ENCODE measurements around the gene LRRC74B.
"Not testable (repeated sequence)": the region's sequence is repeated elsewhere in the genome, so short reads cannot be mapped to it uniquely, and the experiment has no call there.

Gene LRRC74B

GRCh38 chr22:21032037-21032867 lies 13.5 kb upstream of the LRRC74B start, which contains the start of gene SLC7A4:
TSS of gene SLC7A4 (minus strand) at chr22:21032561. CDS start at chr22:21031812, 749 bp downstream.
- DNase-seq (ENCODE audit: low read depth), result no peak

DNA sequence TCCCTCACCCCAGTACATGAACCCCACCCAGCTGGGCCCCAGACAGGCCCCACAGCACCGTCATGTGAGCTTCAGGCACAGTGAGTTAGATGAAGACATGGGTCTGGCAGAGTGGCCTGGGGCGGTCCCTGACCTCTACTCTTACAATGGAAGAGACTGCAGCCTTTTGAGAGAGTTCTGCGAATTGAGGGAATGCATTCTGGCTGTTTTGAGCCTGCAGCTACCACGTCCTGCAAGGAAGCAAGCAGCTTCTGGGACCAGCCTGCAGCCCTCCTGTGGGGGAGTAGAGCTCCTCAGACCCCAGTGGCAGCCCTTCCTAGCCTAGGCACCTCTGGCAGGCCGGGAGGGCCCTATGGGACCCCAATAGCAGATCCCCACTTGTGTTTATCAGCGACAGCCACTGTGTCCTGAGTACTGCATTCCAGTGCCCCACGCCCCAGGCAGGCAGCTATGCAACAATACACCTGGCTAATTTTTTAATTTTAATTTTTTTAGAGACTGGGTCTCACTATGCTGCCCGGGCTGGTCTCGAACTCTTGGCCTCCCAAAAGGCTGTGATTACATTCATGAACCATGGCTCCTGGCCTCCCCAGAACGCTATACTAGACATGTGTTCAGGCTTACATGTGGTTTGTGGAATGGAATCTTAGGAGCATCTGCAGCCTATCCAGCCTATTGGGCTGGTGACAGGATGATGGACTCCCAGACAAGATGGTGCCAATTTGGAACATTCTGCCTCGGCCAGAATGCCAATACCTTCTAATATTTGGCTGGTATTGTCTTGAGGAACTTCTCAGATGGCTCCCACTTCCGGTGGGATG lies 12.7 kb upstream of the LRRC74B start:
- no peak for DNase-seq (ENCODE audit: low read depth)

GRCh38 chr22:21033895-21034294 lies 11.9 kb upstream of the LRRC74B start:
- no peak for DNase-seq (ENCODE audit: low read depth)

DNA sequence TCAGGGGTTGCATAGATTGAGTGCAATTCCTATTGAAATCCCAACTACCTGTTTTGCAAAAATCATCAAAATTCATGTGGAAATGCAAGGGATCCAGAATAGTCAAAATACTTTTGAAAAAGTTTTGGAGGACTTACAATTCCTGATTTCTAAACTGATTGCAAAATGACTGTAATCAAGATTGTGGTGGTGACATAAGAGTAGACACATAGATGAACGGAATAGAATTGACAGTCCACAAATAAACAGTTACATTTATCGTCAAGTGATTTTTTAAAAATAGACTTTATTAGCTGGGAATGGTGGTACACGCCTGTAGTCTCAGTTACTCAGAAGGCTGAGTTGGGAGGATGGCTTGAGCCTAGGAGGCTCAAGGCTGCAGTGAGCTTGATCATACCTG lies 10.8 kb upstream of the LRRC74B start:
- DNase-seq (ENCODE audit: low read depth), result no peak

GRCh38 chr22:21038405-21038804 lies 7.3 kb upstream of the LRRC74B start:
- DNase-seq (ENCODE audit: low read depth), result no peak

DNA sequence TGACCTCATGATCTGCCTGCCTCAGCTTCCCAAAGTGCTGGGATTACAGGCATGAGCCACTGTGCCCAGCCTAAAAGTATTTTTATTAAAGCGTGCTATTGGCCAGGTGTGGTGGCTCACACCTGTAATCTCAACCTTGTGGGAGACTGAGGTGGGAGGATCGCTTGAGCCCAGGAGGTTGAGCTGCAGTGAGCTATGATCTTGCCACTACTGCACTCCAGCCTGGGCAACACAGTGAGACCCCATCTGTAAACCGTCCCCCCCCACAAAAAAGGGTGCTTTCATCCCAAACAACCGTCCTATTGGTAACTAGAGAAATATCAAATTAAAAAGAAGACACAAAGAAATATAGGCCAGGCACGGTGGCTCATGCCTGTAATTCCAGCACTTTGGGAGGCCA lies 6.6 kb upstream of the LRRC74B start:
- not testable (repeated sequence) for DNase-seq (ENCODE audit: low read depth)

DNA sequence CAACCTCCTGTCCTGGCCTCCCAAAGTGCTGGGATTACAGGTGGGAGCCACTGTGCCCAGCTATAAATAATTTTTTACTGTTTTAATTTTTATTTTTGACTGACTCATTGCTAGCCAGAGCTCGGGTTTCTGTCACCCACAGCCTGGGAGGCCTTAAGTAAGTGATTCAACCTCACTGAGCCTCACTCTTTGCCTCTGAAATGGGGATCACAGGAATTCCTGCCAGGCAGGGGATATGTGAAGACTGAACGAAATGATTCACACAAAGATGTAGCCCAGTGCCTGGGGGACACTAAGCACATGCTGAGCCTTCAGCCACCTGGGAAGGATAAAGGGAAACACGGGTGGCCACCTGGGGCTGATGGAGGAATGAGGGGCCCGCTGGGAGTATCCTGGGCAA lies 3.8 kb upstream of the LRRC74B start:
- no peak for DNase-seq (ENCODE audit: low read depth)

DNA sequence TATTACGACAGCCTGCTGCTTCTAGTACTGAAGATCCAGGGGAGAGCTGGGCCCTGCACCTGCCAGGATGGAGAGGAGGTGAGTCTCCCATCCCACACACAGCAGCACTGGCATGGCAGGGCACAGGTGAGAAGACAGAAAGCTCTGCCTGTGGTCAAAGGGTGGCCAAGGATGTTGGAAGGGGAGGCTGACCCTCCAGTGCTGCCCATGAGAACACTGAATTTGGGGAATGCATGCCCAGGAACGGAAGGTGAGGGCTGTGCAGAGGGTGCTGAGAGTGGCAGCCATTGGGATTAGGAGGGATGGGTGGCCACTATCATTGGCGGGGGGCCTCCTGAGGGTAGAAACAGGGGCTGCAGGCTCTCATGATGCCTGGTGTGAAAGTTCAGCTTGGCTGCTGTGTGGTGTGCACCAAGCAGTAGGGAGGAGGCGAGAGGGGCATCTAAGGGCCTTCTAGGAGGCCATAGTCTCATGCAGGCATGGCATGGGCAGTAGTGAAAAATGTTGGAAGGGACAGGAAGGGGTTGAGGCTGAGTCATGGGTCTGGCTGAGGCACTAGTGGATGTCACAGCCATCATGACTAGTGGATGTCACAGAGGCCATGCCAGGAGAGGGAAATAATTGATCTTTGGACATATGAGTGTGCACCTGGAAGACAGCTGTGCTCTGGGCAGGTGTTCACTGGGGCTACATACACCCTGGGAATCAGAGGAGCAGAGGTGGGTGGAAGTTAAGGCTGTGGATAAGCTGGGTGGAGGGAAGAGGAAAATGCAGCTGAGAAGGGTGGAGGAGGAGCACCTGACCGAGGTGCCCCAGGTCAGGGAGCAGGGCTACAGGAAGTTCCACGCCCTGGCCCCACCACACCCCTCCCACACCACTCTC lies 2.5 kb upstream of the LRRC74B start:
- DNase-seq (ENCODE audit: low read depth), result no peak

DNA sequence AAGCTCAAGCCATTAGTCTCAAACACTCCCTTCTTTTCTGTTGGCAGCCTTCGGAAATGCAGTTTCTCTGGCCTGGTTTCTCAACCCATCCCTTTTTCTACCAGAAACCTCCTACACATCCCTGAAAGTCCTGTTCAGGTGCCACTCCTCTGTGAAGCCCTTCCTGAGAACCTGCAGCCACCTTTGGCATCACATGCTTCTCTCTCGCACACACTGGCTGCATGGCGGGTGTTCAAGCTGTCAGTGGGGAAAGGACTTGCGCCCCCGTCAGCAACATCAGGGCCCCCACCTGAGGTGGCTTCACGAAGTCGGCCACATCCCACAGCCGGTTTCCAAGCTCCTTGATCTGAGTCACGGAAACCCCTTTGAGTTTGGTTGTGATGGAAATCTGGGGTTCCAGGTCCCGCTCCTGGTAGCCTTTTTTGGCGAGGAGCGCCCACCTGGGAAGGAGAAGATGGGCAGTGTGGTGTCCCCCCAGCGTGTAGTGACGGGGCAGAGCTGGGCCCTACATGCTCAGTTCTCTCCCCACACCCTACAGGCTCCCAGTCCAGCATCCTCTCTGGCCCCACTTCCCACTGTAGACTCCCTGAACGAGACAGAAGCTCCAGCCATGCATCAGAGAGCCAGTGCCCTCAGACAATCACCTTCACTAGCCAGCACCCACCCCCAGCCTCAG lies 1.7 kb upstream of the LRRC74B start:
- no peak for DNase-seq (ENCODE audit: low read depth)

DNA sequence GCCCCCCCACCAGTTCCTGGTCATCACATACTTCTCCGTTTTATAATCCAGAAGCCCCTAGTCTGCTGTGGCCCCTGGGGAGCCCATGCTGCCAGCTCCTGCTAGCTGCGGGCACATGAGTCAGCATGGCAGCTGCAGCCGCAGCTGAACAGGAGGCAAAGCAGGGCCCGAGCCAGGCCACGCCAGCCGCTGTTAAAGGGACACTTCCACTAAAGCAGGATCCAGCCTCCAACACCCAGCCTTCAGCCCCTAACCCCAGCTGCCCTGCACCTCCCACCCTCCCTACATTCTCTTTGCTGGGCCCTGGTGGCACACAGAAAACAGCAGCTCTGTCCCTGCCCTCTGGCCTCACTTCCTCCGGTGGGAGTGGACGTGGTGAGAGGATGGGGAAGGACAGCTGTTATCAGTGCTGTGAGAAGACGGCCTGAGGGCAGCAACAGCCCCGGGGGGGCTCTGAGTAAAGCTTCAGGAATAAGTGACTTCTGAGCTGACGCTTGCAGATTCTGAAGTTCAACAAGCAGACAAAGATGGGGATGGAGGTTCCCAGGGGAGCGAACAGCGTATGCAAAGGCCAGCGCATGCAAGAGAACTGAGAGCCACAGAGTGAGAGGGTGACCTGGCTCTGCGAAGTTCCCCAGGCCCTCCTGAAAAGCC lies 688 bp upstream of the LRRC74B start:
- peak; percentile 41 for DNase-seq (ENCODE audit: low read depth)

- DNase-seq (ENCODE audit: low read depth), result no peak
Measured at GRCh38 chr22:21047035-21047661, 1.4 kb downstream of the LRRC74B start.

DNA sequence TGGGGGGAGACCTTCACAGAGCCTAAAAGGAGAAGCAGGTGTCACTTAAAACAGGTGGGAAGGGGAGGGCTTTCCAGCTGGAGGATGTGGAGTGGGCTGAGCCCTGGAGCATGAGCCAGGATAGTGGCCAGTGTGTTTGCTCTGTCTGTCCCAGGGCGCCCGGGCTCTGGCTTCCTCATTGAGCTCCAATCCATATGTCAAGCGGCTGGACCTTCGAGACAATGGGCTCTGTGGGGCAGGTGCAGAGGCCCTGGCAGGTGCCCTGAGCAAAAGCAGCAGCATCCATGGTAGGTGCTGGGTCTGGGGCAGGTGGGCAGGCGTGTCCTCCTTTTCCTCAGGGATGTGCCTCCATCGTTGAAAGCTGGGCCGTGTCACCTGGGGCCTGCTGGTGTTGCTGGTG lies 2.0 kb downstream of the LRRC74B start:
- no peak for DNase-seq (ENCODE audit: low read depth)

DNA sequence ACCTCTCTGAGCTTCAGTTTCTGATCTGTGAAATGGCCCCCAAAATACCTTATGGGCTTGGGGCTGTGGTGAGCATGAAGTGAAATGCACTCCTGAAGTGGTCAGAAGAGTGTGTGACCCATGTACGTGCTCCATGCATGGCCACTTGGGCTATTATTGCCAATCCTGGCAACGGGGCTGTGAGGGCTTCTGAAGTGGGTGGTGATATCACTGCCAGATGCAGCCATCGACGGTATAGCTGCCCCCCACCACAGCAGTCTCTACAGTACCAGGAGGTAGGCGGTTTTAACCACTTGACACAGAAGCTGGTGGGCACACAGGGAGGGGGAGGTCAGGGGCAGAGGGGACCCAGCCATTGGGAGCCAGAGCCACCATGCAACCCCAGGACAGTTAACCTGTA lies 2.7 kb downstream of the LRRC74B start:
- not testable (repeated sequence) for DNase-seq (ENCODE audit: low read depth)

DNA sequence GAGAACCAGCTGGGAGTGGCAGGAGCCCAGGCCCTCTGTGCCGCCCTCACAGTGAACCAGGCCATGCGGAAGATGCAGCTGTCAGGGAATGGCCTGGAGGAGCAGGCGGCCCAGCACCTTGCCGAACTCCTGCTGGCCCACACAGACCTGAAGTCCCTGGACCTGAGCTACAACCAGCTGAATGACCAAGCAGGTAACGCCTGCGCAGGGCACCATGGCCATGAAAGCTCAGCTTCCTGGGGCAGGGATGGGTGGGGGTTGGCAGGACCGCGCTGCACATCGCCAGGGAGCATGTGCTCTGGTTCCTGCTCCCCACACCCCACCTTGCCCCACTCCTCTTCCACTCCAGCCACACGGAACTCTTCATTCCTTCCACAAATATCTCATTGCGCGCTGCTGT lies 3.2 kb downstream of the LRRC74B start:
- DNase-seq (ENCODE audit: low read depth), result not testable (repeated sequence)

- no peak for DNase-seq (ENCODE audit: low read depth)
Measured at GRCh38 chr22:21051145-21051830, 5.5 kb downstream of the LRRC74B start.

DNA sequence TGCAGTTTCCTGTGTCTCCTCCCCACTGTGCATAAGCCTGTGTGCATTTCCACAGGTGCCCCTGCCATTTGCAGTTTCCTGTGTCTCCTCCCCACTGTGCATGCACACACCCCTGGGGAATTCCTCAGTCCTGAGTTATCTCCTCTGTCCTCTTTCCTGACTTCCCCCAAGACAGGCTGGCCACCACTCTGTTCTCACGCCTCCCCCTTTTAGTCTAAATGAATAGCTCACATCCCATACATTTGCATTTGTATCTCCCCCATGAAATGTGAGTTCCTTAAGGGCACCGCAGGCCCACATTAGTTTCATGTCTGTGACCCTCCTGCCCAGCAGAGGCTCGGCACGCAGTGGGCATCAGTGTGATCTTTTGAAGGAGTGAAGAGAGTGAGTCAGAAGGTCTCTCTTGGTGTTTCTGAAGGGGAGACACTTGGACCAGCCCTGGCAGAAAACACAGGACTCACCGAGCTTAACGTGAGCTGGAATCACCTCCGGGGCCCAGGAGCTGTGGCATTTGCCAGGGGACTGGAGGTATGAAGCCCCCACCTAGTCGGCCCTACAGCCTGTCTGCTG lies 6.2 kb downstream of the LRRC74B start:
- no peak for DNase-seq (ENCODE audit: low read depth)

DNA sequence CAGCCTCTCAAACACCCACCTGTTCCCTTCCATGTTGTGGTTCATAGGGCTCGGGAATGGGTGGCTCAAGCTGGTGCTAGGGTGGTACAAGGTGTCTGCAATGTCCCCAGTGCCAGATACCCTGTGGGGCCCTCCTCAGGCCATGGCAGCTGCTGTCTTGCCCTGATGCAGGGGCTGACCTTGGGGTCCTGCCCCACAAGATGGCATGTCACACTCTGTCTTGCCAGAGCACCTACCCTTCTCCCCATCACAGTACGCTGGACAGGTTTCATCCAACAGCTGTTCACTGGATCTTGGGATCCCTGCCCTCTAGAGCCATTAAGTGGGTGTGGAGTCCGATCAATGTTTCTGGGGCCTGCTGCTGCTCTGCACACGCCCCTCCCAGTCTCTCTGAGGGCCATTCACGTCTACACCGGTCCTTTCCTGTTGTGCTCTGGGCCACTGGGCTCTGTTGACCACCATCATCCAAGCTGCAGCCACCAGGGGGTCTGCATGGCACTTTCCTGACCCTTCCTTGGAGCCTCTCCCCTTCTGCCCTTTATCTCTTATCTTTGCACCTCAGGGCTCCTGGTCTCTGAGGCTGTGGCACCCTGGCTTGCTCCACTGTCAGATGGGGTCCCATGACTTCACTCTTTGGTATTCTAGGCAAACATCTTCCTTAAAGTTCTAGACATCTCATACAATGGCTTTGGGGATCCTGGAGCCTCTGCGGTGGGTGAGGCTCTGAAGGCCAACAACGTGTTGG lies 7.1 kb downstream of the LRRC74B start:
- no peak for DNase-seq (ENCODE audit: low read depth)

DNA sequence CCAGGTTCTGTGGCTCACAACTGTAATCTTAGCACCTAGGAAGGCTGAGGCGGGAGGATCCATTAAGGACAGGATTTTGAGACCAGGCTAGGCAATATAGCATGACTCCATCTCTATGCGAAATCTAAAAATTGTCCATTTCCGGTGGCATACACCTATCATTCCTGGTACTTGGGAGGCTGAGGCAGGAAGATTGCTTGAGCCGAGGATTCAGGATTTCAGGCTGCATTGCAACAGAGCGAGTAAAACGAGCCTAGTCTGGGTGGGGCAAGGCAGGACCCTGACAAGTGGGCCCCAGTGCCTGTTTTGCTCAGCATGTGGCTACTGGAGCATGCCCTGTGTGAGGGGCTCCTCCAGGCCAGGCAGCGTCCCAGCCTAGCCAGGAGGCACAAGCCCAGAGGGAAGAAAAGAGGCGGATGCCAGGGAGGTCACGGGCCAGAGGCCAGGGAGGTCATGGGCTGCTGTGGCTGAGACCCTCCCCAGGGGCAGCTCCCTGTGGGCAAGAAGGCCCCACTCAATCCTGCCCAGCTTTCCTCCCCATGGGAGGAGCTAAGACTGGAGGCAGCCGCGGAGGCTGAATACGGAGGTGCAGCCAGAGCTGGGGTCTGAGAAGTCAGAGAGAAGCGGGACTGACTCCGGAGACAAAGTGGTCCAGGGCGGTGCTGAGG lies 8.4 kb downstream of the LRRC74B start:
- no peak for DNase-seq (ENCODE audit: low read depth)

Measured in HS-27A (cell line).